CD8-positive, alpha-beta memory T cell (primary cell): ENCODE results near the gene TRIP12. TPM values are rescaled to one million over a fixed set of nuclear protein-coding genes. Genes with fewer than 3 reads are reported as not detected.
"Not testable (repeated sequence)": the region's sequence is repeated elsewhere in the genome, so short reads cannot be mapped to it uniquely, and the experiment has no call there.

Experiments
- CTCF ChIA-PET: fragments of 350-600 bp; sonication (Branson Sonifier 250); formaldehyde crosslinking; loops from one replicate; lab custom pipeline; 2021; ENCODE audit warnings: antibody characterized with exemption; lab: Charles Lee
- POLR2A ChIA-PET: fragments of 350-600 bp; sonication (Branson Sonifier 250); formaldehyde crosslinking; loops from one replicate; lab custom pipeline; 2021; ENCODE audit warnings: antibody characterized with exemption; lab: Charles Lee
- DNase-seq, 5 donors: peaks; one replicate each; pipeline versions ENCODE4 v3.0.0 to v3.0.0-alpha.2; 2020 to 2022; ENCODE audit warnings: mixed read lengths in 1 of 5
- H3K27ac ChIP-seq: one replicate; pipeline ENCODE4 v1.7.0; 2013; ENCODE audit warnings: low read depth, mild to moderate bottlenecking, low read length, moderate library complexity
- H3K27me3 ChIP-seq: 2 replicates; pipeline ENCODE4 v1.7.0; 2013; ENCODE audit warnings: low read length, mild to moderate bottlenecking; ENCODE audit not compliant: insufficient read depth, poor library complexity, severe bottlenecking
- H3K36me3 ChIP-seq: 2 replicates; pipeline ENCODE4 v1.7.0; 2013; ENCODE audit warnings: mild to moderate bottlenecking, low read length, moderate library complexity; ENCODE audit not compliant: insufficient read depth
- H3K4me1 ChIP-seq: 2 replicates; pipeline ENCODE4 v1.7.0; 2013; ENCODE audit warnings: mild to moderate bottlenecking, low read length, moderate library complexity; ENCODE audit not compliant: insufficient read depth
- H3K4me3 ChIP-seq: 2 replicates; pipeline ENCODE4 v1.7.0; 2013; ENCODE audit warnings: mild to moderate bottlenecking, low read length
- H3K9me3 ChIP-seq: 2 replicates; pipeline ENCODE4 v1.7.0; 2013; ENCODE audit warnings: mild to moderate bottlenecking, low read length
- H3K27ac Mint-ChIP-seq, 8 donors: one replicate each; pipeline ENCODE4 v1.8.0; 2020 to 2021; ENCODE audit warnings: mixed read lengths in 8 of 8, mild to moderate bottlenecking in 6 of 8, inconsistent platforms in 3 of 8, moderate library complexity in 3 of 8
- H3K27me3 Mint-ChIP-seq, 2 donors: one replicate each; pipeline ENCODE4 v1.8.0; 2020 to 2021; ENCODE audit warnings: mixed read lengths in 2 of 2, mild to moderate bottlenecking in 1 of 2, moderate library complexity in 1 of 2
- H3K36me3 Mint-ChIP-seq, 3 donors: one replicate each; pipeline ENCODE4 v1.8.0; 2020 to 2021; ENCODE audit warnings: mixed read lengths in 3 of 3, inconsistent platforms in 1 of 3, mild to moderate bottlenecking in 1 of 3
- H3K4me1 Mint-ChIP-seq, 3 donors: one replicate each; pipeline ENCODE4 v1.8.0; 2020 to 2021; ENCODE audit warnings: mixed read lengths in 3 of 3, inconsistent platforms in 1 of 3, mild to moderate bottlenecking in 1 of 3
- H3K4me3 Mint-ChIP-seq, 7 donors: one replicate each; pipeline ENCODE4 v1.8.0; 2020 to 2021; ENCODE audit warnings: mixed read lengths in 7 of 7, mild to moderate bottlenecking in 6 of 7, moderate library complexity in 4 of 7, inconsistent platforms in 2 of 7
- H3K9me3 Mint-ChIP-seq, 5 donors: one replicate each; pipeline ENCODE4 v1.8.0; 2020 to 2022; ENCODE audit warnings: mixed read lengths in 5 of 5, mild to moderate bottlenecking in 3 of 5, moderate library complexity in 2 of 5, inconsistent platforms in 1 of 5
- polyA plus RNA-seq: library from polyadenylated mRNA; unstranded; fragments of 300-500 nt; fragmentation: Illumina TruSeq; gene quantifications from one replicate; pipeline ENCODE4 v1.2.3, GENCODE V29; 2021
- total RNA-seq, 2 experiments: library from RNA; stranded (reverse); gene quantifications; one replicate each; pipeline ENCODE4 v1.2.3, GENCODE V29; 2021

The TRIP12 gene
- total and polyA plus RNA-seq, 3 experiments from 2014 or later, result 42.0 to 269 (median 263) TPM

DNA sequence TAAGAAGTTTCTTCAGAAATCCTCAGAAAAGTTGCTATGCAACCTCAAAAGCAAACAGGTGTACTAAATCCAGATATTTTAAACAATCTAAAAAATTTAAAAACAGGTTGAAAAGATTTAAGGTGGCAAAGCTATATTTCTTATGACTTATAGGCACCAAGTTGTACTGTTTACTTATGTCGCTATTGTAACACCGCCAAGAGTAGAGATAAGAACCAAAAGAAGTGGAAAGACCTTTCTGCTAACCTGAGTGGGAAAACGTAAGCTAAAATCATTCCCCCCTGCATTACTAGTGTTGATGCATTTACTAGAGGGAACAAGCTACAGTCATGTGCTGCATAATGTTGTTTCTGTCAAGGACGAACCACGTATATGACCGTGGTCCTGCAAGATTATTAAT lies 83.1 kb downstream of the TRIP12 start:
- peaks cover 0 to 55% (median 14%) of the 10 kb centered on the region in 3 donors for H3K36me3 Mint-ChIP-seq
- Histone ChIP-seq H3K27ac (no peak overlapping the region), H3K4me1 (peaks cover 52% of the 10 kb centered on the region), H3K9me3 (no peaks in the 10 kb centered on the region), H3K4me3 (no peak overlapping the region), H3K27me3 (no peaks in the 10 kb centered on the region), H3K36me3 (peaks cover 6% of the 10 kb centered on the region)
- ChIA-PET POLR2A (no interaction called here), CTCF (interaction anchor here (1.5 kb wide), 1 partner anchor 14 kb away, joined by 3 read pairs; no protein-coding TSS in a partner anchor)
- no peaks in the 10 kb centered on the region for H3K9me3 Mint-ChIP-seq
- H3K27ac Mint-ChIP-seq, result no peak overlapping the region
- peaks cover 0 to 2% of the 10 kb centered on the region in 2 donors for H3K27me3 Mint-ChIP-seq
- H3K4me3 Mint-ChIP-seq, result no peak overlapping the region
- DNase-seq, result no peak
- H3K4me1 Mint-ChIP-seq, result peaks cover 43 to 68% (median 64%) of the 10 kb centered on the region in 3 donors

DNA sequence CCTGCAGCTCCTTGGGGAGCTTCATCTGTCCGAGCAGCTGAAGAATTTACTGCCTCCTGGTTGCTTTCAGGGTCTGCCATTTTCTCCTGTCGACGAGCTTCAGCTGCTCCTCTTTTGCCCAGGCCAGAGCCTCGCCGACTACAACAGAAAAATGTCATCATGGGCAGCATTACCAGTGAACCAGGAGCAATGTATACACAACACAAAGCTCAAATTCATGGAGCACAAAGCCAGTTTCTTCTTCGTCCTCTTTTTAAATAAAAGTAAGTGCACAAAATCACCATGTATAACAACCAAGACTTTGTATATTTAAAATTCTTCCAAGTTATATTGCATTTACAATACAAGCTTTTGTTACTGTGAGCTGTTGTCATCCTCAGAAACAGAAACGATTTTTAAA lies 85.0 kb downstream of the TRIP12 start:
- Histone ChIP-seq H3K4me3 (no peak overlapping the region), H3K27me3 (no peaks in the 10 kb centered on the region), H3K9me3 (no peaks in the 10 kb centered on the region), H3K4me1 (peaks cover 57% of the 10 kb centered on the region), H3K27ac (no peak overlapping the region), H3K36me3 (peaks cover 6% of the 10 kb centered on the region)
- ChIA-PET POLR2A (interaction anchor here (1.6 kb wide), 1 partner anchor 16 kb away, joined by 3 read pairs; no protein-coding TSS in a partner anchor), CTCF (interaction anchor here (0.6 to 1.4 kb wide), 4 partner anchors 9 to 84 kb away, joined by 3 to 5 read pairs (median 4); partner anchors contain the start of gene TRIP12)
- no peak for DNase-seq
- H3K4me3 Mint-ChIP-seq, result peak overlapping the region in 4 of 7 donors; percentile 1 to 68 (median 29)
- peaks cover 0 to 54% (median 12%) of the 10 kb centered on the region in 3 donors for H3K36me3 Mint-ChIP-seq
- peaks cover 54 to 78% (median 75%) of the 10 kb centered on the region in 3 donors for H3K4me1 Mint-ChIP-seq
- H3K27me3 Mint-ChIP-seq, result peaks cover 0 to 2% of the 10 kb centered on the region in 2 donors
- no peaks in the 10 kb centered on the region for H3K9me3 Mint-ChIP-seq
- peak overlapping the region in 6 of 8 donors; percentile 13 to 92 (median 76) for H3K27ac Mint-ChIP-seq

DNA sequence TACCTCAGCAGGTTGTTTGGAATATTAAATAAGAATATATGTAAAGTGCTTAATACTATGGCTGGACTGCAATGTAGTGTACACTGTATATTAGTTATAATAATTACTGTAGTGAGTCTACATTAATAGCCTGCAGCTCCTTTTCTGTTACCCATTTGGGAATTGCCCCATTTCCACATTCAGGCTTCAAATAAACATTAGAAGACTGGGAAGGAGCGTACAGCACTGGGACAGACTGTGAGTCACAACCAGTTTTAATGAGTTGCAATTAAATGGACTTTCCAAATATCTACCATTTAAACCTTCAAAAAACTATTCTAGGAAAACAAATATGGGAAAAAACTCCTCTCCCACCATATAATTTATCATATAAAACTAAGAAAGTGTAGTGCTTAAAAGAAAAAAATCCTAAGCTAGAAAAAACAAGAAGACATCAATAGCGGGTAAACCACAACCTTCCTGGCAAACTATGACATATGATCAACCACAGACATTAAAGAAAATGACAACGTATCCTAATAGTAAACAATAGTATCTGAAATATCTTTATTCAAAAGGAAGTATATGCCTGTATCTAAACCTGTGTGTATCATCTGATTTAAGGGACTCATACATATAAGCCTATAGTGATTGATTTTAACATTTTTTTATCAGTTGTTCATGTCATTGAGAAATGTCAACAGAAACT lies 86.1 kb downstream of the TRIP12 start:
- Histone ChIP-seq H3K36me3 (peaks cover 6% of the 10 kb centered on the region), H3K9me3 (no peaks in the 10 kb centered on the region), H3K27me3 (no peaks in the 10 kb centered on the region), H3K4me1 (peaks cover 56% of the 10 kb centered on the region), H3K4me3 (no peak overlapping the region), H3K27ac (no peak overlapping the region)
- H3K27ac Mint-ChIP-seq, result peak overlapping the region; percentile 6 to 95 (median 58)
- ChIA-PET POLR2A (interaction anchor here (1.1 kb wide), 1 partner anchor 13 kb away, joined by 5 read pairs; no protein-coding TSS in a partner anchor), CTCF (interaction anchor here (0.6 to 1.8 kb wide), 4 partner anchors 8 to 49 kb away, joined by 3 to 5 read pairs (median 4); no protein-coding TSS in a partner anchor)
- no peaks in the 10 kb centered on the region for H3K27me3 Mint-ChIP-seq
- peaks cover 0 to 57% (median 19%) of the 10 kb centered on the region in 3 donors for H3K36me3 Mint-ChIP-seq
- H3K9me3 Mint-ChIP-seq, result no peaks in the 10 kb centered on the region
- DNase-seq, result peak in 2 of 5 donors; percentile 52 to 64
- H3K4me1 Mint-ChIP-seq, result peaks cover 56 to 81% (median 80%) of the 10 kb centered on the region in 3 donors
- H3K4me3 Mint-ChIP-seq, result peak overlapping the region in 6 of 7 donors; percentile 6 to 69 (median 40)

DNA sequence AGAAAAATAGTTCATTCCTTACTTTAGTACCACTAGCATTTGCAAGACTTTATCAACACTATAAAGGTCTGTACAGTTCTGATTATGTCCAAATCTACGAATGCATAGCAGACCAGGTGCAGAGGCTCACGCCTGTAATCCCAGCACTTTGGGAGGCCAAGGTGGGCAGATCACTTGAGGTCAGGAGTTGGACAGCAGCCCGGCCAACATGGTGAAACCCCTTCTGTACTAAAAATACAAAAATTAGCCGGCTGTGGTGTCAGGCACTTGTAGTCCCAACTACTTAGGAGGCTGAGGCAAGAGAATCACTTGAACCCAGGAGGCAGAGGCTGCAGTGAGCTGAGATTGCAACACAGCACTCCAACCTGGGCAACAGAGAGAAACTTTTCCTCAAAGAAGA lies 87.4 kb downstream of the TRIP12 start:
- Mint-ChIP-seq H3K4me1 (peaks cover 56 to 82% (median 80%) of the 10 kb centered on the region in 3 donors), H3K27ac (peak overlapping the region in 3 of 8 donors; percentile 33 to 82 (median 51)), H3K36me3 (peaks cover under 1 to 55% (median 17%) of the 10 kb centered on the region in 3 donors)
- H3K36me3 ChIP-seq, POLR2A ChIA-PET, H3K27me3 ChIP-seq, H3K27ac ChIP-seq, H3K9me3 ChIP-seq, H3K27me3 Mint-ChIP-seq, H3K9me3 Mint-ChIP-seq, H3K4me3 ChIP-seq, H3K4me3 Mint-ChIP-seq, DNase-seq: not testable (repeated sequence)
- CTCF ChIA-PET, result interaction anchor here (0.9 to 1.8 kb wide), 5 partner anchors 11 to 33 kb away, joined by 3 to 5 read pairs (median 3); no protein-coding TSS in a partner anchor
- peaks cover 56% of the 10 kb centered on the region for H3K4me1 ChIP-seq

DNA sequence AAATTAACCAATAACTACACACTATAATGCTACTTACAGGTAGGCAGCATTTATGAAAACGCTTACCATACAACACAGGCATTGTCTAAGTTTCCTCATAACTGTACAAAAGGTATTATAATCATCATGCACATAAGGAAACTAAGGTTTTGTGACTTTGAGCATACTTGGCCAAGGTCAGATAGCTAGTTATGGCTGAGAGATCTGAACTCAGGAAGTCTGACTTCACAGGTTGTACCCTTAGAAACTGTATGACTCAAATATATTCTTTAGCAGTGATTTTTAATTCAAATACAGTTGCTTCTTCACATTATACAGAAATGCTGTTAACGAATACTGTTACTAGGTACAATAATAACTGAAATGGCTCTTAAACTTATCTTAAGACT lies 89.3 kb downstream of the TRIP12 start:
- Mint-ChIP-seq H3K27me3 (no peaks in the 10 kb centered on the region), H3K4me3 (no peak overlapping the region), H3K36me3 (peaks cover 15 to 57% (median 21%) of the 10 kb centered on the region in 3 donors), H3K4me1 (peaks cover 49 to 67% (median 66%) of the 10 kb centered on the region in 3 donors), H3K27ac (peak overlapping the region in 6 of 8 donors; percentile 11 to 81 (median 70)), H3K9me3 (no peaks in the 10 kb centered on the region)
- CTCF ChIA-PET, result no interaction called here
- POLR2A ChIA-PET, result no interaction called here
- H3K4me1 ChIP-seq, result peaks cover 49% of the 10 kb centered on the region
- no peak overlapping the region for H3K27ac ChIP-seq
- H3K36me3 ChIP-seq, result peaks cover 3% of the 10 kb centered on the region
- no peaks in the 10 kb centered on the region for H3K27me3 ChIP-seq
- H3K9me3 ChIP-seq, result no peaks in the 10 kb centered on the region
- no peak for DNase-seq
- H3K4me3 ChIP-seq, result no peak overlapping the region

DNA sequence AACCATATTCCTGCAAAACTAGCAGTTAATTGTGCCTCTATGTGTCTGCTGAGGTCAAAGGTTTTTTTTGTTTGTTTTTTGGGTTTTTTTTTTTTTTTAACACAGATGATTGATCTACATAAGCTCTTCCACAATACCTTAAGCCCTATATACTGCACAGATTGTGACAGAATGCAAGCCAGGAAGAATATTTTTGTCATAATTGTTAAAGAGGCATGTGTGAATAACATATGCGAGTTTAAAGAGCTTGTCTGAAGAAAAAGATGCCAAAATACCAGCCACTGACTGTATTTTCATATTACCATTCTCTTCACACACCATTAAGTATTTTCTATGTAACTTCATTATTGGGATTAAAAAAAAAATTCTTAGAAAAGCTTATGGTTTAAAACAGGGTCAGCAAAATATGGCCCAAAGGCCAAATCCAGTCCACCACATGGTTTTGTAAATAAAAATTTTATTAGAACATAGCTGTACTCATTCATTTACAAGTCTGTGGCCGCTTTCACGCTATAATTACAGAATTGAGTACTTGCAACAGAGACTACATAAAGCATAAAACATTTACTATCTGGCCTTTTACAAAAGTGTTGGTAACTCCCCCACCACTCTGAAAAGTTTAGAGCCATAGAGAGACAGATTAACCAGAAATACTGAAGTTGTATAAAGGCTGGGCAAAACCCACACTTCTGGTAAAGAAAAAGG lies 89.9 kb downstream of the TRIP12 start:
- H3K4me1 ChIP-seq, result peaks cover 48% of the 10 kb centered on the region
- H3K27ac ChIP-seq, result no peak overlapping the region
- Mint-ChIP-seq H3K4me1 (peaks cover 48 to 62% (median 62%) of the 10 kb centered on the region in 3 donors), H3K4me3 (no peak overlapping the region), H3K27me3 (no peaks in the 10 kb centered on the region), H3K27ac (peak overlapping the region in 6 of 8 donors; percentile 1 to 85 (median 72)), H3K36me3 (peaks cover 17 to 59% (median 21%) of the 10 kb centered on the region in 3 donors), H3K9me3 (no peaks in the 10 kb centered on the region)
- H3K36me3 ChIP-seq, result peaks cover 3% of the 10 kb centered on the region
- no peak for DNase-seq
- no peaks in the 10 kb centered on the region for H3K9me3 ChIP-seq
- ChIA-PET CTCF (no interaction called here), POLR2A (interaction anchor here (0.6 to 1.1 kb wide), 4 partner anchors 20 to 168 kb away, joined by 3 to 6 read pairs (median 4); no protein-coding TSS in a partner anchor)
- H3K27me3 ChIP-seq, result no peaks in the 10 kb centered on the region
- H3K4me3 ChIP-seq, result no peak overlapping the region

DNA sequence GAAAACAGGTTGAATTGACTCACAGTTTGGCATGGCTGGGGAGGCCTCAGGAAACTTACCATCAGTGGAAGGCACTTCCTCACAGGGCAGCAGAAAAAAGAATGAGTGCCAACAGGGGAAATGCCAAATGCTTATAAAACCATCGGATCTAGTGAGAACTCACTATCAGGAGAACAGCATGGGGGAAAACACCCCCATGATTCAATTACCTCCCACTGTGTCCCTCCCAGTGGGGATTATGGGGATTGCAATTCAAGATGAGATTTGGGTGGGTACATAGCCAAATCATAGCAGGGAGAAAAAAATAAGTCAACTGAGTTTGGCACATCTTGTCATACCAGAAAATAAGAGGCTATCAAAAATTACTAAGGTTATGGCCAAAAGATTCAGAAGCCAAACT lies 96.3 kb downstream of the TRIP12 start:
- no peaks in the 10 kb centered on the region for H3K4me1 ChIP-seq
- no peak overlapping the region for H3K27ac ChIP-seq
- peaks cover 15 to 26% (median 23%) of the 10 kb centered on the region in 3 donors for H3K4me1 Mint-ChIP-seq
- H3K9me3 ChIP-seq, result no peaks in the 10 kb centered on the region
- peaks cover 9% of the 10 kb centered on the region for H3K36me3 ChIP-seq
- peaks cover 0 to 7% (median 4%) of the 10 kb centered on the region in 5 donors for H3K9me3 Mint-ChIP-seq
- H3K27me3 ChIP-seq, result no peaks in the 10 kb centered on the region
- POLR2A ChIA-PET, result no interaction called here
- CTCF ChIA-PET, result no interaction called here
- no peak for DNase-seq
- H3K27ac Mint-ChIP-seq, result peak overlapping the region in 3 of 8 donors; percentile 58 to 76 (median 75)
- H3K4me3 Mint-ChIP-seq, result no peak overlapping the region
- H3K4me3 ChIP-seq, result no peak overlapping the region
- H3K36me3 Mint-ChIP-seq, result peaks cover 40 to 75% (median 41%) of the 10 kb centered on the region in 3 donors
- no peaks in the 10 kb centered on the region for H3K27me3 Mint-ChIP-seq
